Gastroesophageal sphincter (tissue), 4 donors: ENCODE results near the gene NKX2-8. TPM values are rescaled to one million over a fixed set of nuclear protein-coding genes. Genes with fewer than 3 reads are reported as not detected.

ENCODE experiments used
- ATAC-seq: fragments of 150-250 bp; one replicate; pipeline ENCODE4 v1.9.1; 2016; ENCODE audit warnings: mild to moderate bottlenecking, moderate library complexity
- H3K27ac ChIP-seq, 4 donors: fragments of 200-600 bp; sonication (generic) in 3 of 4; 1 replicate in 3 of 4; 2 replicates in 1 of 4; pipeline ENCODE4 v1.5.1; 2016 to 2019
- H3K27me3 ChIP-seq: fragments of 200-600 bp; sonication (generic); one replicate; pipeline ENCODE4 v1.5.1; 2019
- H3K36me3 ChIP-seq, 2 donors: fragments of 200-600 bp; sonication (generic); one replicate each; pipeline ENCODE4 v1.5.1; 2019; ENCODE audit warnings: control low read depth in 1 of 2
- H3K4me1 ChIP-seq, 3 donors: fragments of 200-600 bp; sonication (generic); 1 replicate in 2 of 3; 2 replicates in 1 of 3; pipeline ENCODE4 v1.5.1; 2016 to 2019; ENCODE audit warnings: control low read depth in 2 of 3
- H3K4me3 ChIP-seq, 2 donors: fragments of 200-600 bp; sonication (generic); one replicate each; pipeline ENCODE4 v1.5.1; 2019; ENCODE audit warnings: mild to moderate bottlenecking in 1 of 2, moderate library complexity in 1 of 2
- H3K9me3 ChIP-seq, 3 donors: fragments of 200-600 bp; sonication (generic); one replicate each; pipeline ENCODE4 v1.5.1; 2017 to 2019; ENCODE audit warnings: control low read depth in 2 of 3
- EP300 ChIP-seq: sonication (generic); formaldehyde crosslinking; IDR thresholded peaks from one replicate; pipeline ENCODE4 v1.6.1; 2017; ENCODE audit warnings: antibody characterized with exemption, mild to moderate bottlenecking
- POLR2A ChIP-seq, 2 donors: fragments of 450-650 bp; IDR thresholded peaks; one replicate each; pipeline ENCODE4 v1.6.1; 2017; ENCODE audit warnings: antibody characterized with exemption in 2 of 2, mild to moderate bottlenecking in 2 of 2, moderate library complexity in 1 of 2
- POLR2AphosphoS5 ChIP-seq: sonication (generic); formaldehyde crosslinking; IDR thresholded peaks from one replicate; pipeline ENCODE4 v1.6.1; 2017; ENCODE audit warnings: antibody characterized with exemption
- WGBS, 2 donors: methylation state at CpG; one replicate each; pipeline ENCODE4 v1.1.5; 2018; ENCODE audit warnings: low coverage in 1 of 2; 5-methylcytosine and 5-hydroxymethylcytosine counted together
- total RNA-seq, 4 donors: library from RNA; depleted of rRNA; stranded (reverse); fragments of >200 nt; gene quantifications; one replicate each; pipeline ENCODE4 v1.1.0, GENCODE V29; 2016
- TF ChIP-seq, protein P1 (sequence below), 4 experiments: fragments of 200-600 bp in 2 of 4; fragments of 450-650 bp in 2 of 4; sonication (generic) in 1 of 4; IDR thresholded peaks; one replicate each; pipeline ENCODE4 v1.5.1; 2017 to 2019; ENCODE audit warnings: antibody characterized with exemption in 4 of 4, mild to moderate bottlenecking in 2 of 4, moderate library complexity in 2 of 4

The NKX2-8 gene
- total RNA-seq, 4 donors from 2014 or later: not detected

DNA sequence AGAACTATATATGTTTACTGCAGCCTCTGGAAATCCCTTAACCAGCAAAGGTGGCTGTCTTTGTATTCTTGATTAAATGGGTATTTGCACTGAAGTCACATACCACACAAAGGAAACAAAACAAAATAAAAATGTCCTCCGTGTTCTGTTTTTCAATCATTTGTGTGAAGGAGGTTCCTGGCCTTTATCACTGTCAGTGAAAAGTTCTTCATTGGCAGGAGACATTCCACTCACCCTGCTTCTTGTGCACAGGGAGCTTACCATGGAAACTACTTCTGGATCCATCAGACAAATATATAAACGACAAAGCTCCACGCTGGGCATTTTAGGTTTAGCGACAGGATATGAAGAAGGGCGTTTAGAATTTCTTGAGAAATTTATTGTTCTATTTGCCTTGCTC lies 5.7 kb upstream of the NKX2-8 start:
- WGBS, 2 donors: 0 to 7% methylated on average over 1 to 5 of the region's 5 CpGs
- Histone ChIP-seq H3K27me3 (peaks cover 86% of the 10 kb centered on the region), H3K4me1 (peaks cover 0 to 11% (median 0%) of the 10 kb centered on the region in 3 donors), H3K4me3 (no peak overlapping the region), H3K36me3 (no peaks in the 10 kb centered on the region), H3K9me3 (no peaks in the 10 kb centered on the region), H3K27ac (no peak overlapping the region)
- no peak for TF ChIP-seq POLR2AphosphoS5
- TF ChIP-seq POLR2A (IDR thresholded peaks at IDR 0.05): no peak
- TF ChIP-seq, protein P1, sequence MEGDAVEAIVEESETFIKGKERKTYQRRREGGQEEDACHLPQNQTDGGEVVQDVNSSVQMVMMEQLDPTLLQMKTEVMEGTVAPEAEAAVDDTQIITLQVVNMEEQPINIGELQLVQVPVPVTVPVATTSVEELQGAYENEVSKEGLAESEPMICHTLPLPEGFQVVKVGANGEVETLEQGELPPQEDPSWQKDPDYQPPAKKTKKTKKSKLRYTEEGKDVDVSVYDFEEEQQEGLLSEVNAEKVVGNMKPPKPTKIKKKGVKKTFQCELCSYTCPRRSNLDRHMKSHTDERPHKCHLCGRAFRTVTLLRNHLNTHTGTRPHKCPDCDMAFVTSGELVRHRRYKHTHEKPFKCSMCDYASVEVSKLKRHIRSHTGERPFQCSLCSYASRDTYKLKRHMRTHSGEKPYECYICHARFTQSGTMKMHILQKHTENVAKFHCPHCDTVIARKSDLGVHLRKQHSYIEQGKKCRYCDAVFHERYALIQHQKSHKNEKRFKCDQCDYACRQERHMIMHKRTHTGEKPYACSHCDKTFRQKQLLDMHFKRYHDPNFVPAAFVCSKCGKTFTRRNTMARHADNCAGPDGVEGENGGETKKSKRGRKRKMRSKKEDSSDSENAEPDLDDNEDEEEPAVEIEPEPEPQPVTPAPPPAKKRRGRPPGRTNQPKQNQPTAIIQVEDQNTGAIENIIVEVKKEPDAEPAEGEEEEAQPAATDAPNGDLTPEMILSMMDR (IDR thresholded peaks at IDR 0.05): no peak
- TF ChIP-seq EP300: no peak
- ATAC-seq: no peak

DNA sequence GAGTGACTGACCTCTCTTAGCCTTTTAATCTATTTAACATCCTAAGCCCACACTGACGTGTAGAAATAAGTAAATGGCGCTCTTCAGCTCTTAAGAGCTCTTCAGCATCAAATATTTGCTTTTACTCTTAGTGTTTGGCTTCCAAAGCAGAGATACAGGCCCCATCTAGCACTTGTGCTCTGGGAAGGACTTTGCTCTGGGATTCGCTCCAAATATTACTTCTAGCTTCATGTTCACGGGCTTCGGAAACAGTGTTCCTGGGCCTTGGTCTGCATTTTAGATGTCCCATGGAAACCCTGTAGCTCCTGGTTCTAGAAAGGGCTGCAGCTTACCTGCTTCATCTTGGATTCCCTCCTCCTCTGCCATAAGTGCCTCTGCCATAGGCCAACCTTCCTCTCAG lies 2.7 kb upstream of the NKX2-8 start:
- Histone ChIP-seq H3K36me3 (no peaks in the 10 kb centered on the region), H3K9me3 (no peaks in the 10 kb centered on the region), H3K27ac (no peak overlapping the region), H3K4me3 (no peak overlapping the region), H3K27me3 (peaks cover 89% of the 10 kb centered on the region), H3K4me1 (peaks cover 0 to 42% (median 21%) of the 10 kb centered on the region in 3 donors)
- no peak for TF ChIP-seq POLR2A (IDR thresholded peaks at IDR 0.05)
- ATAC-seq: no peak
- WGBS, 2 donors: 27 to 53% methylated on average over 5 of the region's 5 CpGs

DNA sequence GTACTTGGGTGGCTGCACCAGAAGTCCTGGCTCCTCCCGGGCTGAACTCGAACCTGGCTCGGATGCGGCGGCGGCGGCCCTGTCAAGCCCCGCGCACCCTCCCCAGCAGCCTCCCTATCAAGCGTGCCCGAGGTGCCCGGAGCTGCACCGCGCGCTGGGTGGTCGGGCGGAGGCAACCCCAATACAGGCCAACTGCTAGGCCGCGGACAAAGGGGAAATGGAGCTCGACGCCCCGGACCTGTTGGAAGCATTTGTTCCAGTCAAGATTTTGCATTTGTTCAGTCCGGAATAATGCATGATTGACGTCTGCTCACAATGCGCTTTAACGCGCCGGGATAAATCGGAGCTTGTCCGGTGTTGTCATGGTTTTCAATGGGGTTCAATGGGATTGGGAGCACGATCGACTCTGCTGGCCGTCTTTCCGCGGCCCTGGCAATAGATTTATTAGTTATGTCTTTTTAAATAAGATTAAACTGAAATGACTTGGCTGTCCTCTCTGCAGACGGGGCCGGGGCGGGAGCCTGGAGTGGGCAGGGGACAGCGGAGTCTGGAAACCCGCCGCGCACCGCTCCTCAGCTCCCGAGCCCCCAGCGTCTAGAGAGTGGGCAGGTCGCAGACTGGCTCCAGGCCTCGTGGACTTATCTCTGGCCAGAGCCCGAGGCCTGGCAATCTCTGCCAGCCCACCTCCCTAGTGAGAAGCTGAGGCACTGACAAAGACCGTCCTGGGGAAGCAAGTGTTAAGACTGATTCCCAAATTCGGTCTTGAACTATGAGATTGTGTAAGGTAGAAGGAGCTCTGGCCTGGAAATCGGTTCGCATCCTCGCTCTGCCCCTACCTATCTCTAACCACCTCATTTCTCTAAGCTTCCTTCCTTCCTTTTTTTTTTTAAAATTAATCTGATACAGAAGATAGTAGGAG lies 1.7 kb upstream of the NKX2-8 start:
- Histone ChIP-seq H3K9me3 (no peaks in the 10 kb centered on the region), H3K36me3 (no peaks in the 10 kb centered on the region), H3K4me3 (no peak overlapping the region), H3K4me1 (peaks cover 0 to 43% (median 21%) of the 10 kb centered on the region in 3 donors), H3K27me3 (peaks cover 89% of the 10 kb centered on the region), H3K27ac (no peak overlapping the region)
- ATAC-seq: no peak
- no peak for TF ChIP-seq POLR2A (IDR thresholded peaks at IDR 0.05)
- WGBS, 2 donors: 9% methylated on average over 18 of the region's 53 CpGs

DNA sequence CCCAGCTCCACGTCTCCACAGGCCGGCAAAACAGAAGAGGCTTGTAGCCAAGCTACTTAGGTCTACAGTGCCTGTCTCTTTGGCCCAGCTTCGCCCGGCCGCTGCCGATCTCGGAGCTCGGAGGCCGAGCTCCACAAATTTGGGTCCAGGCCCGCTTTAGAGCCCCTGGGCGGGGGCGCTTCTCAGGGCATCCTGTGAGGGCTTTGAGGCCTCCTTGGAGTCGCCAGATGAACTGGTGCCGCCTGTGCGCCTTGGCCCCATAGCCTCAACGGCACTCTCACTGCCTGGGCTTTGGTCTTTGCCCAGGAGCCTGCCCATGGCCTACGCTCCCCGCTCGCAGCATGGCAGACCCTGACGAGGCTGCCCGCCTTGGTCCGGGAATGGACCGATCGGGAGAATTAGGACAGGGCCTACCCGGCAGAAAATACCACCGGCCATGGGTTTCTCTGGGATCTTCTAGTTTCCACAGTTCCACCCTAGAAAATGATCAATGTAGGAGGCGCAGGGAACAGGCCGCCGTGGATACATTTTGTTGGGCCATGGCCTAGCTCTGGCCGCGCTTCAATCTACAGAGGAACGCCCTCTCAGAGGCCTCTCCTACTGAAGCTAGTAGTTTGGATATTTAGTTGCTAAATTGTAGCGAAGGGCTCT lies 953 bp upstream of the NKX2-8 start:
- Histone ChIP-seq H3K27me3 (peaks cover 90% of the 10 kb centered on the region), H3K36me3 (no peaks in the 10 kb centered on the region), H3K4me1 (peaks cover 0 to 43% (median 21%) of the 10 kb centered on the region in 3 donors), H3K27ac (no peak overlapping the region), H3K9me3 (no peaks in the 10 kb centered on the region), H3K4me3 (no peak overlapping the region)
- TF ChIP-seq POLR2A (IDR thresholded peaks at IDR 0.05): no peak
- no peak for TF ChIP-seq EP300
- TF ChIP-seq, protein P1 (IDR thresholded peaks at IDR 0.05): no peak
- no peak for TF ChIP-seq POLR2AphosphoS5
- no peak for ATAC-seq
- 12% methylated on average over 8 of the region's 33 CpGs; no CpG with 5 or more reads in 1 of the 2 donors for whole genome bisulfite sequencing, 2 donors

DNA sequence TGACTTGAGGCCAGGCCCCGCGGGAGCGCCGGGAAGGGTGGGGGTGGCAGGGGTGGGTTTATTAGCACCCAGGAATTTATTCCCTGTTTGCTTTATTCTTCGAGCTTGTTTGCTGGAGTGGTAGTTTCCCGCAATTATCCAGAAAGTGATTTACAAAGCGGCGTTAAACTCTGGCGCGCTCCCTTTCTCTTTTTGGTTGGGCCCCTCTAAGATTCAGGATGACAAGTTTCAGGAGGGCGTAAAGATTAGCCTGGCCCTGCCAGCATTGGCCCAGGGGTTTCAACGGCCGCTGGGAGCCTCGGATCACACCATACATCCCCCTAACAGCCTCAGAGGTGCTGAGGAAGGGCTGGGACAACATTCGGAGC lies 444 bp upstream of the NKX2-8 start:
- H3K27me3 ChIP-seq: peaks cover 96% of the 10 kb centered on the region
- H3K4me3 ChIP-seq: peak overlapping the region in 1 of 2 donors; percentile 52
- no peaks in the 10 kb centered on the region for H3K36me3 ChIP-seq
- TF ChIP-seq, protein P1 (IDR thresholded peaks at IDR 0.05): no peak
- TF ChIP-seq EP300 (no peak), POLR2A (IDR thresholded peaks at IDR 0.05) (no peak), POLR2AphosphoS5 (no peak)
- ATAC-seq: no peak
- whole genome bisulfite sequencing, 2 donors: 2% methylated on average over 10 of the region's 15 CpGs; no CpG with 5 or more reads in 1 of the 2 donors
- H3K4me1 ChIP-seq: peaks cover 0 to 43% (median 21%) of the 10 kb centered on the region in 3 donors
- H3K27ac ChIP-seq: no peak overlapping the region
- H3K9me3 ChIP-seq: no peaks in the 10 kb centered on the region
